Mucosa of descending colon (tissue), 3 donors: ENCODE data around the gene BOLA3. TPM values are rescaled to one million over a fixed set of nuclear protein-coding genes. Genes with fewer than 3 reads are reported as not detected.

ENCODE experiments used
- ATAC-seq: fragments of 200-7000 bp; cut with Tn5 transposase; one replicate; pipeline ENCODE4 v1.9.1; 2020; ENCODE audit warnings: mild to moderate bottlenecking, moderate library complexity
- DNase-seq, 3 donors: peaks; one replicate each; pipeline ENCODE4 v3.0.0-alpha.2; 2020
- H3K36me3 ChIP-seq: fragments of 200-600 bp; one replicate; pipeline ENCODE4 v1.8.0; 2021; ENCODE audit warnings: low read depth, mild to moderate bottlenecking
- H3K4me1 ChIP-seq: fragments of 200-600 bp; one replicate; pipeline ENCODE4 v1.8.0; 2021; ENCODE audit warnings: low read depth, mild to moderate bottlenecking
- H3K4me3 ChIP-seq: fragments of 200-600 bp; one replicate; pipeline ENCODE4 v1.8.0; 2021; ENCODE audit warnings: mild to moderate bottlenecking
- H3K9me3 ChIP-seq: fragments of 200-600 bp; one replicate; pipeline ENCODE4 v1.8.0; 2021; ENCODE audit warnings: mild to moderate bottlenecking
- intact Hi-C, 2 donors: fragments of 100-400 bp; cut with DNase I in 1 of 2; cut with micrococcal nuclease in 1 of 2; formaldehyde crosslinking; loops; one replicate each; pipeline versions ENCODE4 v1.11.0 to v1.11.1; 2022; cut with DNase I, micrococcal nuclease
- total RNA-seq, 3 donors: library from RNA; stranded (reverse); fragmentation: NEBNext Ultra II Directional in 2 of 3; extraction: Animal tissue kit (Norgen Biotek cat#: 25700) in 2 of 3; gene quantifications; one replicate each; pipeline versions ENCODE4 v1.2.1 to v1.2.4, GENCODE V29; 2021 to 2023
- TF ChIP-seq, protein P1 (sequence below): fragments of 200-600 bp; IDR thresholded peaks from one replicate; pipeline ENCODE4 v1.8.0; 2022; ENCODE audit warnings: antibody characterized with exemption, mild to moderate bottlenecking
- donor health status: DM: no; HTN: no; CAD: no; lungs with moderate emphysema.
- donor health status: DM: no; HTN: no; CAD: no.
- donor health status: DM: no; HTN: yes; CAD: no.

BOLA3 gene
- total RNA-seq, 3 donors from 2014 or later, result 29.6 to 47.0 (median 38.0) TPM

DNA sequence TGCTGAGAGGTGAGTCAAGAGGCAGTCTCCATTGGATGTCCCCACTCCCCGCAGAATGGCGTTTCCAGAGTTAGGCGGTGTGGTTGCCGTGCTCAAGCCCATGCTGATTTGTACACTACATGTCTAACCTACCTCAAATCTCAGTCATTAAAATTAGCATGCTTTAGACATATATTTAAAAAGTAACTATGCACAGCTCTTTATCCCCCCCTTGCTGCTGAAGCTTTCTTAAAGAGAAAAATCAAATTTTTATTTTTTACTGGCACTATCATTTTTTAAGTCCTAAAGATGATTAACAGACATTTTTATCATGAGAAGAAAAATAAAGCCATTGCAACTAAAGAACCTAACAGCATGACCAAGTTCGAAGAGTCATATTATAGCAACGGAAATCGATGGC, 42.9 kb downstream of the BOLA3 start:
- Histone ChIP-seq H3K4me3 (no peak overlapping the region), H3K4me1 (no peaks in the 10 kb centered on the region), H3K9me3 (no peaks in the 10 kb centered on the region), H3K36me3 (no peaks in the 10 kb centered on the region)
- intact Hi-C loops, result no loop called here
- DNase-seq (no peak), ATAC-seq (no peak)
- TF ChIP-seq, protein P1, sequence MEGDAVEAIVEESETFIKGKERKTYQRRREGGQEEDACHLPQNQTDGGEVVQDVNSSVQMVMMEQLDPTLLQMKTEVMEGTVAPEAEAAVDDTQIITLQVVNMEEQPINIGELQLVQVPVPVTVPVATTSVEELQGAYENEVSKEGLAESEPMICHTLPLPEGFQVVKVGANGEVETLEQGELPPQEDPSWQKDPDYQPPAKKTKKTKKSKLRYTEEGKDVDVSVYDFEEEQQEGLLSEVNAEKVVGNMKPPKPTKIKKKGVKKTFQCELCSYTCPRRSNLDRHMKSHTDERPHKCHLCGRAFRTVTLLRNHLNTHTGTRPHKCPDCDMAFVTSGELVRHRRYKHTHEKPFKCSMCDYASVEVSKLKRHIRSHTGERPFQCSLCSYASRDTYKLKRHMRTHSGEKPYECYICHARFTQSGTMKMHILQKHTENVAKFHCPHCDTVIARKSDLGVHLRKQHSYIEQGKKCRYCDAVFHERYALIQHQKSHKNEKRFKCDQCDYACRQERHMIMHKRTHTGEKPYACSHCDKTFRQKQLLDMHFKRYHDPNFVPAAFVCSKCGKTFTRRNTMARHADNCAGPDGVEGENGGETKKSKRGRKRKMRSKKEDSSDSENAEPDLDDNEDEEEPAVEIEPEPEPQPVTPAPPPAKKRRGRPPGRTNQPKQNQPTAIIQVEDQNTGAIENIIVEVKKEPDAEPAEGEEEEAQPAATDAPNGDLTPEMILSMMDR, result no peak

DNA sequence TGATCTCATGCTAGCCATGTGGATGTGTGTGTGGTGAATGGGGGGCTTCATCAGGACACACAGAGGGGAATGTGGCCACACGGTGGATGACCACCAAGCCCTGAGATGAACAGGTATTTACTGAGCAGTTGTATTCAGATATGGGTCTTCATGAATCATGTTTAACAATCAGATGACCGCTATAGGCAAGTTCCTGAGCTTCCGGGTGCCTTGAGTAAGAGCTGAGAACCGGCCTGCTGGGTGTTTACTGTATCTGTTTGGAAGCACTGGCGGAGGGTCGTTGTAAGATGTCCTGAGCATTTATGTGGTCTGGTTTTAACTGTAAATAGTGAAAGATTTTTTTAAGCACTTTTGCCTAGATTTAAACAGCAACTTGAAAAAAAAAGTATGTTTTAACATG, 43.9 kb downstream of the BOLA3 start:
- Histone ChIP-seq H3K9me3 (no peaks in the 10 kb centered on the region), H3K36me3 (no peaks in the 10 kb centered on the region), H3K4me3 (no peak overlapping the region), H3K4me1 (no peaks in the 10 kb centered on the region)
- intact Hi-C loops, result no loop called here
- TF ChIP-seq, protein P1, result no peak
- ATAC-seq, result no peak
- no peak for DNase-seq

DNA sequence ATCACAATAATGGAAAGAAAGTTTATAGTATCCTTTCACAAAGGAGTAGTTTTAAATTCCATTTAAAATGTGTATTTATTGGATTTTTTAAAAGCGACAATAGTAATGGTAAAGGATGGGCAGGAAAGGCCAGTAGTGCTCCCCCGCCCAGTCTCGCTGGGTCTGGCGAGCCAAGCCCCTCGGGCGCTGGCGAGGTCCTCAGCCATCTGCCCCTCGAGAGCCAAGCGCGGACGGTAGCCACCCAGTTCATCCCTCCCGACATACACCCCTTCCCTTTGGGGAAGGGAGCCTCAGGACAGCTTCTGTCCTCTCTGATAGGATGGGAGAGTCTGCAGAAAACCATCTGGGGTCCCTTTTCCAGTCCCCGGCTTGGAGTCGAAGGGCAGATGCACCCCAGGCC, 45.2 kb downstream of the BOLA3 start:
- Histone ChIP-seq H3K9me3 (no peaks in the 10 kb centered on the region), H3K4me1 (no peaks in the 10 kb centered on the region), H3K4me3 (no peak overlapping the region), H3K36me3 (no peaks in the 10 kb centered on the region)
- ATAC-seq, result no peak
- TF ChIP-seq, protein P1, result no peak
- intact Hi-C loops, result no loop called here
- no peak for DNase-seq

DNA sequence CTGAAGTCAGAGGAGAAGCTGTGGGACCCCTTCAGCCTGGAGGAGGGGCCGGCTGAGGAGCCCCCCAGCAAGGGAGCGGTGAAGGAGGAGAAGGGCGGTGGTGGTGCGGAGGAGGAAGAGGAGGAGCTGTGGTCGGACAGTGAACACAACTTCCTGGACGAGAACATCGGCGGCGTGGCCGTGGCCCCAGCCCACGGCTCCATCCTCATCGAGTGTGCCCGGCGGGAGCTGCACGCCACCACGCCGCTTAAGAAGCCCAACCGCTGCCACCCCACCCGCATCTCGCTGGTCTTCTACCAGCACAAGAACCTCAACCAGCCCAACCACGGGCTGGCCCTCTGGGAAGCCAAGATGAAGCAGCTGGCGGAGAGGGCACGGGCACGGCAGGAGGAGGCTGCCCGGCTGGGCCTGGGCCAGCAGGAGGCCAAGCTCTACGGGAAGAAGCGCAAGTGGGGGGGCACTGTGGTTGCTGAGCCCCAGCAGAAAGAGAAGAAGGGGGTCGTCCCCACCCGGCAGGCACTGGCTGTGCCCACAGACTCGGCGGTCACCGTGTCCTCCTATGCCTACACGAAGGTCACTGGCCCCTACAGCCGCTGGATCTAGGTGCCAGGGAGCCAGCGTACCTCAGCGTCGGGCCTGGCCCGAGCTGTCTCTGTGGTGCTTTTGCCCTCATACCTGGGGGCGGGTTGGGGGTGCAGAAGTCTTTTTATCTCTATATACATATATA, 46.0 kb downstream of the BOLA3 start:
- intact Hi-C loops, result no loop called here
- Histone ChIP-seq H3K4me1 (no peaks in the 10 kb centered on the region), H3K4me3 (no peak overlapping the region), H3K9me3 (no peaks in the 10 kb centered on the region), H3K36me3 (no peaks in the 10 kb centered on the region)
- DNase-seq (no peak), ATAC-seq (no peak)
- TF ChIP-seq, protein P1, result no peak

DNA sequence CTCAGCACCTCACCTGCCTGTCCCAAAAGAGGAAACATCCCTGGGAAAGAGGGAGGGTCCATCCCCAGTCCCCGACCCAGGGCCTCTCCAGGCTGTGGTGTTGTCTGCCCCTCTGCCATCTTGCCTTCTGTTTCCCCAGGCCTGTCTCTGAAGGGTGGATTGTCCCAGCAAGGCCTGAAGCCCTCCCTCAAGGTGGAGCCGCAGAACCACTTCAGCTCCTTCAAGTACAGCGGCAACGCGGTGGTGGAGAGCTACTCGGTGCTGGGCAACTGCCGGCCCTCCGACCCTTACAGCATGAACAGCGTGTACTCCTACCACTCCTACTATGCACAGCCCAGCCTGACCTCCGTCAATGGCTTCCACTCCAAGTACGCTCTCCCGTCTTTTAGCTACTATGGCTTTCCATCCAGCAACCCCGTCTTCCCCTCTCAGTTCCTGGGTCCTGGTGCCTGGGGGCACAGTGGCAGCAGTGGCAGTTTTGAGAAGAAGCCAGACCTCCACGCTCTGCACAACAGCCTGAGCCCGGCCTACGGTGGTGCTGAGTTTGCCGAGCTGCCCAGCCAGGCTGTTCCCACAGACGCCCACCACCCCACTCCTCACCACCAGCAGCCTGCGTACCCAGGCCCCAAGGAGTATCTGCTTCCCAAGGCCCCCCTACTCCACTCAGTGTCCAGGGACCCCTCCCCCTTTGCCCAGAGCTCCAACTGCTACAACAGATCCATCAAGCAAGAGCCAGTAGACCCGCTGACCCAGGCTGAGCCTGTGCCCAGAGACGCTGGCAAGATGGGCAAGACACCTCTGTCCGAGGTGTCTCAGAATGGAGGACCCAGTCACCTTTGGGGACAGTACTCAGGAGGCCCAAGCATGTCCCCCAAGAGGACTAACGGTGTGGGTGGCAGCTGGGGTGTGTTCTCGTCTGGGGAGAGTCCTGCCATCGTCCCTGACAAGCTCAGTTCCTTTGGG, 47.2 kb downstream of the BOLA3 start:
- Histone ChIP-seq H3K4me3 (no peak overlapping the region), H3K4me1 (peaks cover 2% of the 10 kb centered on the region), H3K36me3 (no peaks in the 10 kb centered on the region), H3K9me3 (no peaks in the 10 kb centered on the region)
- TF ChIP-seq, protein P1, result no peak
- ATAC-seq, result no peak
- no peak for DNase-seq
- intact Hi-C loops, result no loop called here
